Fibroblast of pulmonary artery (primary cell): Measurements from ENCODE around the gene EPHA3.

Experiments
- DNase-seq: peaks from one replicate; pipeline ENCODE4 v3.0.0-alpha.2; 2010; ENCODE audit warnings: low read depth
- H3K4me3 ChIP-seq: replicated peaks from 2 replicates; pipeline ENCODE4 v1.5.1; 2011; ENCODE audit warnings: low read depth, mild to moderate bottlenecking, control low read depth, low read length, moderate library complexity
- CTCF ChIP-seq: IDR thresholded peaks from 2 replicates; pipeline ENCODE4 v1.5.1; 2011; ENCODE audit warnings: mild to moderate bottlenecking, control low read depth, low read length, inconsistent platforms; ENCODE audit errors: missing control alignments

The EPHA3 gene

GRCh38 chr3:89164774-89165173 is 57.4 kb downstream of the EPHA3 start:
- TF ChIP-seq CTCF = no peak
- H3K4me3 ChIP-seq = no peak overlapping the region
- DNase-seq = no peak

- no peak for TF ChIP-seq CTCF
- DNase-seq = no peak
- no peak overlapping the region for H3K4me3 ChIP-seq
These were observed 58.3 kb downstream of the EPHA3 start for GRCh38 chr3:89165636-89166263.

DNA sequence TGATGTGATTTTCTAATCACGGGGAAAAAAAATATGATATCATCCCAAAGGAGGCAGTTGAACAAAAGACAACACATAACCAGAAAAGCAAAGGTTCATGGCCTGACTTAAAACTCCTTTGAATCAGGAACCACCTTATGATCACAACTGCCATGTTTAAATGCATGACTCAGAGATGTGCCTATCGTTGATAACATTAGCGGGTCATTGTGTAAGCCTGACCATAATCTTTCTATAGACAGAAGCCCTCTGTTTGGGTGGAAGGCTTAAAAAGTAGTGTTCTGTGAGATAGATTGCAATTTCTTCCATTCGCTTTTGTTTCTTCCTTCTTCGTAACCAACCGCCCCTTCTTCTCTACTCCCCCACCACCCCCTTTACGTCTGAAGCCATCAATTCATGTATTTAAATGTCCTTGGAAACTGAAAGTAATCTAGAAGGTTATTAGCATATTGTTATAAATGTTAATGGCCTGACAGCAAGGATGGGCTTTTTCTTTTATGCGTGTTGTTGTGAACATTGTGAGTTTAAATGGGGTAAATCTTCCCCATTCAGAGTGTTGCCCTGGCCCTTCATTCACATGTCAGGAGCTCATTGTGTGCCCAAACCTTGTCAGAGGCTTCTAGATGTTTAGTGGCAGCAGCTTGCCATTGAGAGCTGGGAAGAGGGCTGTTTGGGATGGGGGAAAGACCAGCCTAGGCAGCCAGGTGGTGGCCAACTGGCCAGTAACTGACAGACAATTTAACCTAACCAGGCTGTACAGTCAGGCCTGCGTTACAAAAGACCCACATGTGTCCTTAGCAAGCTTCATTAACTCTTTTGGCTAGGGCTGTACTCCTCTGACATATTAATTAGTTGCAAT is 64.5 kb downstream of the EPHA3 start:
- H3K4me3 ChIP-seq = no peak overlapping the region
- DNase-seq = no peak

GRCh38 chr3:89173546-89173945 is 66.1 kb downstream of the EPHA3 start:
- TF ChIP-seq CTCF = no peak
- H3K4me3 ChIP-seq = no peak overlapping the region
- no peak for DNase-seq

More for the DNA sequence above, 64.5 kb downstream of the EPHA3 start:
- TF ChIP-seq CTCF = no peak

DNA sequence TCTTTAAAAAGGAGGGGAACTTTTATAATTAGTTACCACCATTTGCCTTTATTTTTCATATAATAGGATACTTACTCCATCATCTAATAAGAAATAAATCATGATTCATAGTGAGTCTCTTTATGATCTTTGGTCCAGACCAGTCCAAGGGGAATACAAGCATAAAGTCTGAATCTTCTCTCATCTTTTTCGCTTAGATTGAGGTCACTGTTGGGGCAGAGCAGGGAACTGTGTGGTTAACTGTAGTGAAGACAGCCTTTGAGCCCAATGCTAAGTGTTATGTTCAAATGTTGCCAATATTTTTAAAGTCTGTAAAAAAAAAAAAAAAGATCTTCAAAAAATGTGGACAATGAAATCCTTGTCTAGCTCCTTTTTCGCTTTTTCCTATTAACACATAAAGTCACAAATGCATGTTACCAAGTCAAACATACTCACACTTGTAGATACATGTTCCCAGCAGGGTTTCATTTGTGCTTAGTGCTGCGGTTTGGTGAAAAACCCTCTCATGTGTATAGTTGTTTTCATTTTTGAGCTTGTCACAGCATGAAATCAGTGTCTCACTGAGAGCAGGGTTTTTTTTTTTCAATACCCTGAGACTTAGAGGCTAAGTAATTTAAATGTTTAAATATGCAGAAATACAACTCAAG is 72.1 kb downstream of the EPHA3 start:
- DNase-seq = no peak
- TF ChIP-seq CTCF = no peak
- H3K4me3 ChIP-seq = no peak overlapping the region

- DNase-seq = no peak
- no peak for TF ChIP-seq CTCF
- H3K4me3 ChIP-seq = no peak overlapping the region
These were observed 72.9 kb downstream of the EPHA3 start for GRCh38 chr3:89180334-89180733.
